Measurements from ENCODE around the gene KAZN.

KAZN gene

DNA sequence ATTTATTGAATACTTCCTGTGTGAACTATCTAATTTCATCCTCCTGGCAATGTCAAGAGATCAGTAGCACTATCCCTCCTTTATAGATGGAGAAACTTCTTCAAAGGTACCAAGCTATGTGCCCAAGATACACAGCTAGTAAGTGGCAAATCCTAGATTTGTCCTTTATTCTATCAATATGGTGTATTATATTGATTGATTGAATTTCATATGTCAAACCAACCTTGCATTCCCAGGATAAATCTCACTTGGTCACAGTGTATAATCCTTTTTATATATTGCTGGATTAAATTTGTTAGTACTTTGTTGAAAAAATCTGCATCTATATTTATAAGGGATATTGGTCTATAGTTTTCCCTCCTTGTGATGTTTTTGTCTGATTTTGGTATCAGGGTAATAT is 506.3 kb downstream of the KAZN start:
- Histone ChIP-seq H3K4me3 (replicated peaks; ENCODE audit: low read depth, low read length) (no peak overlapping the region), H3K36me3 (ENCODE audit: control insufficient read depth, insufficient read depth, low read length) (no peaks in the 10 kb centered on the region), H3K27me3 (replicated peaks; ENCODE audit: control insufficient read depth, insufficient read depth, low read length) (no peaks in the 10 kb centered on the region; the same call in 1 of the 2 replicates)
- DNase-seq (ENCODE audit: extremely low read depth, insufficient read length), result no peak
- no peak for TF ChIP-seq CTCF (IDR thresholded peaks at IDR 0.05; ENCODE audit: insufficient read depth, low read length, poor library complexity, severe bottlenecking)

- no peak for DNase-seq (ENCODE audit: extremely low read depth, insufficient read length)
- TF ChIP-seq CTCF (IDR thresholded peaks at IDR 0.05; ENCODE audit: insufficient read depth, low read length, poor library complexity, severe bottlenecking), result no peak
- no peaks in the 10 kb centered on the region; the same call in 1 of the 2 replicates for H3K27me3 ChIP-seq (replicated peaks; ENCODE audit: control insufficient read depth, insufficient read depth, low read length)
Observed at GRCh38 chr1:15106608-15107007, 508.1 kb downstream of the KAZN start.

DNA sequence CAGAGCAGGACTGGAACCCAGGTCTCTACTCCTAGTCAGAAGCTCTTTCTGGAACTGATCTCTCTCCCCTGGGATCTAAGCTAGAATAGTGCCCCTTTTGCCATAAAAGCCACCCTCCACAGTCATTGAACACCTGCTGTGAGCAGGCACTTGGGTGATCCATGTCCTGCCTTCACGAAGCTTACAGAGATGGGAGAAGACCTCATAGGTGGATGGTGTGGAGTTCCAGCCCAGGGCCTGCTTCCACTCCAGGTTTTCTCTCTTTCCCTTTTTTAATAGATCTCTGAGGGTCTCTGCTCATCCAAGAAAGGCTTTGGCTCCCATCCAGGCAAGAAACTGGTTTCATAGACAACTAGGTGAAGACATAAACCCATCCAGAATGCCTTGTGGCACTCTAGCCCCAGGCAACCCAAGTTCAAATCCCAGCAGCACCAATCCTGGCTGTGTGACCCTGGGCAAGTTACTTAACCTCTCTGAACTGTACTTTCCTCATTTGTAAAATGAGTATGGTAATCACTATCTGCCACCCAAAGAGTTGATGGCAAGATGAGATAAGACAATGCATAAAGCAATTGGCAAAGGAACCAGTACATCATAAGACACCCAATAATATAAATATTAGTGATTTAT is 508.7 kb downstream of the KAZN start:
- DNase-seq (ENCODE audit: extremely low read depth, insufficient read length), result no peak

More at GRCh38 chr1:15106608-15107007, 508.1 kb downstream of the KAZN start:
- H3K4me3 ChIP-seq (replicated peaks; ENCODE audit: low read depth, low read length), result no peak overlapping the region
- no peaks in the 10 kb centered on the region for H3K36me3 ChIP-seq (ENCODE audit: control insufficient read depth, insufficient read depth, low read length)

DNA sequence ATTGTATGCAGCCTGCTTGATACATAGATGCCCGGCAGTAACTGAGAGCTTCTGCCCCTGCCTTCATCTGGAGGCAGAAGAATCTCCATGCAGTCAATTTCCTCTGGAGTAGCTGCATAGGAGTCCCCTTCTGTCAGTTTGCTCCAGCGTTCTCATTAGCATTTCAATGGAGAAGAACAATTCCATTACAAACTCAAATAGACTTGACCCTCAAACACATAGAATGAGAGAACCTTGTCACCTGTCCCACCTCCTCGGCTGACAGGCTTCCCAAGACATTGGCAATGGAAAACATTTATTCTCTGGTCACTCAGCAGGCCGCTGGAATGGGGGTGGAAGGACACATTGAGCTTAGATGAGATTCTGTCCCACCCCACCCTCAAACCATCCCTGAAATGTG is 509.4 kb downstream of the KAZN start:
- Histone ChIP-seq H3K4me3 (replicated peaks; ENCODE audit: low read depth, low read length) (no peak overlapping the region), H3K36me3 (ENCODE audit: control insufficient read depth, insufficient read depth, low read length) (no peaks in the 10 kb centered on the region), H3K27me3 (replicated peaks; ENCODE audit: control insufficient read depth, insufficient read depth, low read length) (no peaks in the 10 kb centered on the region)
- no peak for TF ChIP-seq CTCF (IDR thresholded peaks at IDR 0.05; ENCODE audit: insufficient read depth, low read length, poor library complexity, severe bottlenecking)
- DNase-seq (ENCODE audit: extremely low read depth, insufficient read length), result no peak

More for the DNA sequence above, 508.7 kb downstream of the KAZN start:
- no peak overlapping the region for H3K4me3 ChIP-seq (replicated peaks; ENCODE audit: low read depth, low read length)
- no peak for TF ChIP-seq CTCF (IDR thresholded peaks at IDR 0.05; ENCODE audit: insufficient read depth, low read length, poor library complexity, severe bottlenecking)
- H3K36me3 ChIP-seq (ENCODE audit: control insufficient read depth, insufficient read depth, low read length), result no peaks in the 10 kb centered on the region
- H3K27me3 ChIP-seq (replicated peaks; ENCODE audit: control insufficient read depth, insufficient read depth, low read length), result no peaks in the 10 kb centered on the region; the same call in 1 of the 2 replicates

GRCh38 chr1:15110128-15110866 is 511.8 kb downstream of the KAZN start:
- DNase-seq (ENCODE audit: extremely low read depth, insufficient read length), result no peak
- no peak for TF ChIP-seq CTCF (IDR thresholded peaks at IDR 0.05; ENCODE audit: insufficient read depth, low read length, poor library complexity, severe bottlenecking)
- H3K27me3 ChIP-seq (replicated peaks; ENCODE audit: control insufficient read depth, insufficient read depth, low read length), result no peaks in the 10 kb centered on the region
- no peak overlapping the region for H3K4me3 ChIP-seq (replicated peaks; ENCODE audit: low read depth, low read length)
- H3K36me3 ChIP-seq (ENCODE audit: control insufficient read depth, insufficient read depth, low read length), result no peaks in the 10 kb centered on the region
